Neuronal stem cell (in vitro differentiated cells): Measurements from ENCODE around the gene UCN.
A peak's percentile ranks its signal among the peaks of the same experiment; 100 is the strongest.
"Not testable (repeated sequence)": the region's sequence is repeated elsewhere in the genome, so short reads cannot be mapped to it uniquely, and the experiment has no call there.

Experiments
- DNase-seq: peaks from one replicate; pipeline ENCODE4 v3.0.0-alpha.2; 2013; ENCODE audit warnings: low spot score
- H2AFZ ChIP-seq: one replicate; pipeline ENCODE4 v1.6.1; 2013; ENCODE audit warnings: mild to moderate bottlenecking, low read length, inconsistent platforms
- H2AK5ac ChIP-seq: 2 replicates; pipeline ENCODE4 v1.6.1; 2013; ENCODE audit warnings: low read depth, mild to moderate bottlenecking, inconsistent platforms, low read length, moderate library complexity, mixed read lengths
- H2BK120ac ChIP-seq: 2 replicates; pipeline ENCODE4 v1.6.1; 2013; ENCODE audit warnings: low read depth, mild to moderate bottlenecking, inconsistent platforms, low read length, moderate library complexity, mixed read lengths
- H2BK12ac ChIP-seq: one replicate; pipeline ENCODE4 v1.6.1; 2013; ENCODE audit warnings: low read length, inconsistent platforms
- H2BK15ac ChIP-seq: 2 replicates; pipeline ENCODE4 v1.6.1; 2013; ENCODE audit warnings: mild to moderate bottlenecking, low read length, inconsistent platforms, mixed read lengths
- H2BK5ac ChIP-seq: one replicate; pipeline ENCODE4 v1.6.1; 2013; ENCODE audit warnings: inconsistent platforms, mild to moderate bottlenecking, low read length, moderate library complexity
- H3K14ac ChIP-seq: one replicate; pipeline ENCODE4 v1.6.1; 2013; ENCODE audit warnings: low read length, inconsistent platforms
- H3K18ac ChIP-seq: 2 replicates; pipeline ENCODE4 v1.6.1; 2013; ENCODE audit warnings: low read length, inconsistent platforms
- H3K23ac ChIP-seq: 2 replicates; pipeline ENCODE4 v1.6.1; 2013; ENCODE audit warnings: low read depth, mild to moderate bottlenecking, mixed read lengths, low read length, inconsistent platforms; ENCODE audit not compliant: poor library complexity
- H3K27ac ChIP-seq: replicated peaks from 3 replicates; pipeline ENCODE4 v1.5.1; 2013; ENCODE audit warnings: low read length, inconsistent platforms
- H3K27me3 ChIP-seq, 3 experiments: 2 replicates each; pipeline ENCODE4 v1.6.1; 2013; ENCODE audit warnings: low read length in 3 of 3, mild to moderate bottlenecking in 2 of 3, inconsistent platforms in 1 of 3, low read depth in 1 of 3, mixed read lengths in 1 of 3, moderate library complexity in 1 of 3; ENCODE audit not compliant: control insufficient read depth in 3 of 3, insufficient read depth in 3 of 3
- H3K36me3 ChIP-seq, 2 donors: replicated peaks in 1 of 2; 2 replicates each; pipeline ENCODE4 v1.6.1; 2013; ENCODE audit warnings: low read length in 2 of 2; ENCODE audit not compliant: control insufficient read depth in 2 of 2, insufficient read depth in 2 of 2
- H3K4ac ChIP-seq: 2 replicates; pipeline ENCODE4 v1.6.1; 2013; ENCODE audit warnings: inconsistent platforms, mild to moderate bottlenecking, low read length, moderate library complexity
- H3K4me1 ChIP-seq, 2 donors: 1 replicate in 1 of 2; 2 replicates in 1 of 2; pipeline ENCODE4 v1.6.1; 2013; ENCODE audit warnings: low read length in 2 of 2, low read depth in 1 of 2; ENCODE audit not compliant: control insufficient read depth in 2 of 2, insufficient read depth in 1 of 2
- H3K4me2 ChIP-seq: one replicate; pipeline ENCODE4 v1.6.1; 2013; ENCODE audit warnings: mild to moderate bottlenecking, low read length, inconsistent platforms; ENCODE audit not compliant: insufficient read depth, poor library complexity, severe bottlenecking
- H3K4me3 ChIP-seq, 2 donors: 2 replicates each; pipeline ENCODE4 v1.5.1; 2013; ENCODE audit warnings: low read length in 2 of 2, mild to moderate bottlenecking in 2 of 2, inconsistent platforms in 1 of 2, moderate library complexity in 1 of 2
- H3K79me1 ChIP-seq: one replicate; pipeline ENCODE4 v1.6.1; 2013; ENCODE audit warnings: low read depth, mild to moderate bottlenecking, inconsistent platforms, low read length, moderate library complexity
- H3K9ac ChIP-seq: one replicate; pipeline ENCODE4 v1.6.1; 2013; ENCODE audit warnings: mild to moderate bottlenecking, low read depth, low read length, inconsistent platforms; ENCODE audit not compliant: poor library complexity
- H3K9me3 ChIP-seq, 2 donors: replicated peaks in 1 of 2; 2 replicates each; pipeline versions ENCODE3 to v1.6.1; 2013; ENCODE audit warnings: low read length in 2 of 2, mild to moderate bottlenecking in 2 of 2, inconsistent platforms in 1 of 2, low read depth in 1 of 2, mixed read lengths in 1 of 2, moderate library complexity in 1 of 2; ENCODE audit not compliant: control insufficient read depth in 2 of 2, insufficient read depth in 1 of 2
- H4K8ac ChIP-seq: one replicate; pipeline ENCODE4 v1.6.1; 2013; ENCODE audit warnings: low read depth, mild to moderate bottlenecking, inconsistent platforms, low read length, moderate library complexity
- H4K91ac ChIP-seq: one replicate; pipeline ENCODE4 v1.6.1; 2013; ENCODE audit warnings: low read length, low read depth, mild to moderate bottlenecking, inconsistent platforms; ENCODE audit not compliant: poor library complexity
- WGBS, 2 donors: extraction: QIAGEN DNeasy Blood & Tissue Kit; methylation state at CpG; one replicate each; pipeline ENCODE4 v1.1.7; 2013; ENCODE audit warnings: missing lambda C conversion rate in 2 of 2, mixed read lengths in 1 of 2; ENCODE audit not compliant: insufficient read length in 2 of 2, insufficient replicate concordance in 1 of 2; ENCODE audit errors: extremely low coverage in 2 of 2; 5-methylcytosine and 5-hydroxymethylcytosine counted together

UCN gene

GRCh38 chr2:27320958-27321543 is 12.8 kb upstream of the UCN start:
- Histone ChIP-seq H3K14ac (no peak overlapping the region), H2BK12ac (no peak overlapping the region), H3K4me1 (peaks cover 6 to 12% of the 10 kb centered on the region in 2 donors), H2AK5ac (no peak overlapping the region), H4K8ac (no peak overlapping the region), H3K9ac (no peak overlapping the region), H3K4me2 (no peak overlapping the region), H3K36me3 (peaks cover 4 to 21% of the 10 kb centered on the region in 2 donors), H3K9me3 (no peaks in the 10 kb centered on the region), H4K91ac (no peak overlapping the region), H3K4me3 (peak overlapping the region in 1 of 2 donors; percentile 11), H2BK120ac (no peak overlapping the region), H3K79me1 (peaks cover 2% of the 10 kb centered on the region), H3K27me3 (no peaks in the 10 kb centered on the region), H3K23ac (no peak overlapping the region), H3K27ac (no peak overlapping the region), H2BK5ac (no peak overlapping the region), H3K4ac (no peak overlapping the region), H3K18ac (no peak overlapping the region), H2BK15ac (no peak overlapping the region), H2AFZ (no peak overlapping the region)
- no CpG with 5 or more reads among the region's 8 CpGs for WGBS, 2 donors
- no peak for DNase-seq

DNA sequence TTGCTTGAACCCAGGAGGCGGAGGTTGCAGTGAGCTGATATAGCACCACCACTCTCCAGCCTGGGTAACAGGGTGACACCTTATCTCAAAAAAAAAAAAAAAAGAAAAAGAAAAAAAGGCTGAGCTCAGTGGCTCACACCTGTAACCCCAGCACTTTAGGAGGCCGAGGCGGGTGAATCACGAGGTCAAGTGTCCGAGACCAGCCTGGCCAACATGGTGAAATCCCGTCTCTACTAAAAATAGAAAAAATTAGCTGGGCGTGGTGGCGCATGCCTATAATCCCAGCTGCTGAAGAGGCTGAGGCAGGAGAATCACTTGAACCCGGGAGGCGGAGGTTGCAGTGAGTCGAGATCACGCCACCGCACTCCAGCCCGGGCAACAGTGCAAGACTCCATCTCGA is 11.6 kb upstream of the UCN start:
- H3K4ac ChIP-seq, H2AK5ac ChIP-seq, H2BK5ac ChIP-seq, H3K23ac ChIP-seq, H2BK120ac ChIP-seq, H3K27ac ChIP-seq, H3K36me3 ChIP-seq, DNase-seq, H2AFZ ChIP-seq, H4K91ac ChIP-seq, H3K9ac ChIP-seq, H2BK12ac ChIP-seq, H3K4me2 ChIP-seq, H2BK15ac ChIP-seq, H3K9me3 ChIP-seq, H4K8ac ChIP-seq, H3K27me3 ChIP-seq, H3K18ac ChIP-seq, H3K79me1 ChIP-seq, H3K14ac ChIP-seq, H3K4me3 ChIP-seq: not testable (repeated sequence)
- WGBS, 2 donors: no CpG with 5 or more reads among the region's 15 CpGs
- peaks cover 6 to 12% of the 10 kb centered on the region in 2 donors for H3K4me1 ChIP-seq

DNA sequence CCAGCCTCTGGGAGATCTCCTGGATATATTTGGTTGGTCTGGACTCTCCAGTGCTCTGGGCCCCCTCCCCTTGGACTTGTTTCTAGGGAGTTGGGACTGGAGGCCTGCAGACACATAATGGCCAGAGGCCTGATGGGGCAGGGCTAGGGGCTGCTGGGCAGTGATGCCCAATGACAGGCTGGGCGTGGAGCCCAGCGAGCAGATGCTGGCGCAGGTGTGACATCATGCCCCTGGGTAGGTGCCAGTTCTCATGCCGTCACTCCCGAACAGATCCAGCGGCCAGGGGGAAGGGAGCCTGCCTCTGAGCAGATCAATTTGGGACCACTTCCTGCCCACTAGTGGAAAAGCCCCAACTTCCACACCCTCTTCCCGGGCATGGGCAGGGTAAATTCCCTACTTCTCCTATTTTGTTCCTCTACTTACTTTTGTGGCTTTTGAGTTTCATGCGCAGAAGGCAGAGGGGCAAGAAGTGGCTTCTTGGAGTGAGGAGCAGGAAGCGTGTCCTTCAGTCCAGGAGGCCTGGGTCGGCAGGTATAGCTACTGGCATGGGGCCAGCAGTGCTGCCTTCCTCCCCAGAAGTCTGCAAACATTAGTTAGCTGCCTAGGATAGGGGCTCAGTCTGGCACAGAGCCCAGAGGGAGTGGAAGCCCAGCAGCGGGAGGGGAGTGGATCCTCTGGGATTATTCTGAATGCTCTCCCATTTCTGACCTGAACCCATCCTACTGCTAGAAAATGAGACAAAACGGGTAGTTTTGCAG is 8.6 kb upstream of the UCN start:
- H2BK12ac ChIP-seq: peak overlapping the region; percentile 73
- H4K91ac ChIP-seq: no peak overlapping the region
- H3K23ac ChIP-seq: no peak overlapping the region
- DNase-seq: no peak
- no peak overlapping the region for H3K4ac ChIP-seq
- peaks cover 0 to 15% of the 10 kb centered on the region in 2 donors for H3K36me3 ChIP-seq
- H3K27ac ChIP-seq: no peak overlapping the region
- H3K18ac ChIP-seq: no peak overlapping the region
- H3K4me2 ChIP-seq: no peak overlapping the region
- no peak overlapping the region for H4K8ac ChIP-seq
- no peak overlapping the region for H3K9ac ChIP-seq
- no peak overlapping the region for H3K4me3 ChIP-seq
- H2BK15ac ChIP-seq: no peak overlapping the region
- no peak overlapping the region for H2BK5ac ChIP-seq
- no peak overlapping the region for H3K14ac ChIP-seq
- no peak overlapping the region for H2AK5ac ChIP-seq
- no CpG with 5 or more reads among the region's 12 CpGs for WGBS, 2 donors
- no peaks in the 10 kb centered on the region for H3K79me1 ChIP-seq
- H2AFZ ChIP-seq: no peak overlapping the region
- peaks cover 0 to 1% of the 10 kb centered on the region in 2 donors for H3K4me1 ChIP-seq
- H2BK120ac ChIP-seq: no peak overlapping the region
- H3K9me3 ChIP-seq: no peaks in the 10 kb centered on the region
- H3K27me3 ChIP-seq: no peaks in the 10 kb centered on the region

- Histone ChIP-seq H3K23ac (no peak overlapping the region), H3K9me3 (no peaks in the 10 kb centered on the region), H3K27me3 (no peaks in the 10 kb centered on the region), H3K18ac (no peak overlapping the region), H3K4me3 (no peak overlapping the region), H2BK120ac (no peak overlapping the region), H2BK12ac (no peak overlapping the region), H4K8ac (no peak overlapping the region), H3K79me1 (no peaks in the 10 kb centered on the region), H3K9ac (no peak overlapping the region), H2BK15ac (no peak overlapping the region), H3K27ac (no peak overlapping the region), H3K4ac (no peak overlapping the region), H2BK5ac (no peak overlapping the region), H3K36me3 (peaks cover 3 to 22% of the 10 kb centered on the region in 2 donors), H2AK5ac (no peak overlapping the region), H2AFZ (no peak overlapping the region), H3K4me1 (no peaks in the 10 kb centered on the region), H3K14ac (no peak overlapping the region), H4K91ac (no peak overlapping the region), H3K4me2 (no peak overlapping the region)
- DNase-seq: no peak
- WGBS, 2 donors: no CpG with 5 or more reads among the region's 8 CpGs
Measured at GRCh38 chr2:27315122-27315521, 6.9 kb upstream of the UCN start.
